Panc1 (cell line): Measurements from ENCODE around the gene ZNF44.

Experiments used
- POLR2AphosphoS5 ChIP-seq: IDR thresholded peaks from 2 replicates; pipeline ENCODE4 v1.6.1; 2012; ENCODE audit warnings: mild to moderate bottlenecking, low read depth, low read length, moderate library complexity
- TF ChIP-seq, protein P1 (sequence below): fragments of 450-650 bp; IDR thresholded peaks from 2 replicates; pipeline ENCODE4 v1.5.1; 2017; ENCODE audit warnings: mild to moderate bottlenecking

DNA sequence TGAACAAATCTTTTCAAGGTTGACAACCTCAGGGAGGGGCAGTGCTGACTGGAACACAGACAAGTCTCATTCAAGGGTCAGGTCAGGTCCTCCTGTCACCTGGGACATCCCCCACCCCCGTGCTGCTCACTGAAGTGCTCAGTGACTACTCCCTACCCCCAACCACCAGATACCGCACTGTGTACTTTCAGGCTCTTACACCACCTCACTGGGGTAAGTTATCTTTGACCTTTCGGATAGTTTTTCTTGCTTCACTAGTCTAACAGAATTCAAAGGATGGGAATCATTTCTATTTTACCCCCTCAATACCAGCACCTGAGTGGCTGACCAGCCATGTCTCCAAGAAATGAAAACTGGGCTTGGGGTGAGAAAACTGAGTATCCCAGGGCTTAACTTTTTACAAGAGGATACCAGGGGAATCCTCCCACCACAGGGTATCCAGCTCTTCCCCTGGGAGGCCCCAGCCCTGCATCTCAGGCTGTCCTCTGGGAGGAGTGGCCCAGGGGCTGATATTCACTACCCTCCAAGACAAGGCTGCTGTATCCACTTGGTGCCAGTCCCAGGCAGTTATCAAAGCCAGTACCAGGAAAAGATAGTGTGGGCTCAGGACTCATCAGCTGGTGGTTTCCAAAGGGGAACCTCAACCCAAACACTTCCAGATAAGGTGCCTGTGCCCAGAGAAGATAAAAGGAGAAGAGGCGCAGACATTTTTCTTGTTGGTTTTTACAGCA is 36.7 kb upstream of the ZNF44 start:
- TF ChIP-seq, protein P1, sequence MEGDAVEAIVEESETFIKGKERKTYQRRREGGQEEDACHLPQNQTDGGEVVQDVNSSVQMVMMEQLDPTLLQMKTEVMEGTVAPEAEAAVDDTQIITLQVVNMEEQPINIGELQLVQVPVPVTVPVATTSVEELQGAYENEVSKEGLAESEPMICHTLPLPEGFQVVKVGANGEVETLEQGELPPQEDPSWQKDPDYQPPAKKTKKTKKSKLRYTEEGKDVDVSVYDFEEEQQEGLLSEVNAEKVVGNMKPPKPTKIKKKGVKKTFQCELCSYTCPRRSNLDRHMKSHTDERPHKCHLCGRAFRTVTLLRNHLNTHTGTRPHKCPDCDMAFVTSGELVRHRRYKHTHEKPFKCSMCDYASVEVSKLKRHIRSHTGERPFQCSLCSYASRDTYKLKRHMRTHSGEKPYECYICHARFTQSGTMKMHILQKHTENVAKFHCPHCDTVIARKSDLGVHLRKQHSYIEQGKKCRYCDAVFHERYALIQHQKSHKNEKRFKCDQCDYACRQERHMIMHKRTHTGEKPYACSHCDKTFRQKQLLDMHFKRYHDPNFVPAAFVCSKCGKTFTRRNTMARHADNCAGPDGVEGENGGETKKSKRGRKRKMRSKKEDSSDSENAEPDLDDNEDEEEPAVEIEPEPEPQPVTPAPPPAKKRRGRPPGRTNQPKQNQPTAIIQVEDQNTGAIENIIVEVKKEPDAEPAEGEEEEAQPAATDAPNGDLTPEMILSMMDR: no peak
- no peak for TF ChIP-seq POLR2AphosphoS5
